Activated CD8-positive, alpha-beta memory T cell treated with anti-CD3 and anti-CD28 coated beads, Interleukin-2, amount 10 ng/mL, durations not matched to agents 7 days and 5 days (primary cell): ENCODE measurements around the gene SLC25A25. TPM values are rescaled to one million over a fixed set of nuclear protein-coding genes. Genes with fewer than 3 reads are reported as not detected.
A peak's percentile ranks its signal among the peaks of the same experiment; 100 is the strongest.
"Not testable (repeated sequence)": the region's sequence is repeated elsewhere in the genome, so short reads cannot be mapped to it uniquely, and the experiment has no call there.

Experiments used
- ATAC-seq: fragments of 150-1000 bp; cut with Tn5 transposase; one replicate; pipeline ENCODE4 v1.10.0; 2021; ENCODE audit warnings: moderate library complexity
- CTCF ChIA-PET: fragments of 350-600 bp; sonication (Branson Sonifier 250); formaldehyde crosslinking; loops from one replicate; lab custom pipeline; 2021; ENCODE audit warnings: antibody characterized with exemption; lab: Charles Lee
- DNase-seq: peaks from one replicate; pipeline ENCODE4 v3.0.0-alpha.2; 2020
- H3K27ac Mint-ChIP-seq: one replicate; pipeline ENCODE4 v1.8.0; 2021; ENCODE audit warnings: mild to moderate bottlenecking, mixed read lengths
- H3K27me3 Mint-ChIP-seq: one replicate; pipeline ENCODE4 v1.8.0; 2021; ENCODE audit warnings: mixed read lengths
- H3K36me3 Mint-ChIP-seq: one replicate; pipeline ENCODE4 v1.8.0; 2021; ENCODE audit warnings: mild to moderate bottlenecking, mixed read lengths
- H3K4me1 Mint-ChIP-seq: one replicate; pipeline ENCODE4 v1.8.0; 2021; ENCODE audit warnings: mixed read lengths
- H3K4me3 Mint-ChIP-seq: one replicate; pipeline ENCODE4 v1.8.0; 2021; ENCODE audit warnings: mild to moderate bottlenecking, moderate library complexity, mixed read lengths
- H3K9me3 Mint-ChIP-seq: one replicate; pipeline ENCODE4 v1.8.0; 2022; ENCODE audit warnings: low read depth, mixed read lengths
- total RNA-seq, 2 experiments: library from RNA; stranded (reverse); gene quantifications; one replicate each; pipeline ENCODE4 v1.2.3, GENCODE V29; 2021

The SLC25A25 gene
- total RNA-seq, 2 experiments from 2014 or later, result 16.5 to 18.1 TPM

- CTCF ChIA-PET, result interaction anchor here (0.6 to 3.4 kb wide), 11 partner anchors 10 to 150 kb away, joined by 3 to 18 read pairs (median 4); partner anchors contain the start of gene ST6GALNAC4
- Mint-ChIP-seq H3K4me1 (peaks cover 41% of the 10 kb centered on the region), H3K9me3 (no peaks in the 10 kb centered on the region), H3K27ac (no peak within 1 kb of the TSS), H3K27me3 (no peaks in the 10 kb centered on the region), H3K36me3 (peaks cover 13% of the 10 kb centered on the region), H3K4me3 (no peak within 1 kb of the TSS)
- DNase-seq (peak; percentile 98), ATAC-seq (peak; percentile 76)
These were observed 1.1 kb upstream of the SLC25A25 start, which contains the start of gene NAIF1 for GRCh38 chr9:128066713-128067644. Gene NAIF1 (minus strand): TSS chr9:128067320. CDS start chr9:128067101, 219 bp downstream.

GRCh38 chr9:128068386-128069205 lies 564 bp downstream of the SLC25A25 start:
- H3K9me3 Mint-ChIP-seq, result no peaks in the 10 kb centered on the region
- no peak overlapping the region for H3K4me3 Mint-ChIP-seq
- no peaks in the 10 kb centered on the region for H3K27me3 Mint-ChIP-seq
- CTCF ChIA-PET, result interaction anchor here (1.0 to 3.4 kb wide), 10 partner anchors 10 to 152 kb away, joined by 3 to 18 read pairs (median 4); partner anchors contain the start of gene ST6GALNAC4
- peaks cover 21% of the 10 kb centered on the region for H3K36me3 Mint-ChIP-seq
- H3K4me1 Mint-ChIP-seq, result peaks cover 48% of the 10 kb centered on the region
- ATAC-seq, result peak; percentile 2
- peak; percentile 67 for DNase-seq
- peak overlapping the region; percentile 86 for H3K27ac Mint-ChIP-seq

- H3K27me3 Mint-ChIP-seq, result no peaks in the 10 kb centered on the region
- peaks cover 24% of the 10 kb centered on the region for H3K36me3 Mint-ChIP-seq
- DNase-seq (no peak), ATAC-seq (no peak)
- peak overlapping the region; percentile 96 for H3K27ac Mint-ChIP-seq
- CTCF ChIA-PET, result no interaction called here
- H3K4me3 Mint-ChIP-seq, result peak overlapping the region; percentile 56
- peaks cover 36% of the 10 kb centered on the region for H3K4me1 Mint-ChIP-seq
- no peaks in the 10 kb centered on the region for H3K9me3 Mint-ChIP-seq
These were observed 2.8 kb downstream of the SLC25A25 start for GRCh38 chr9:128070874-128071273.

GRCh38 chr9:128071475-128071874 lies 3.4 kb downstream of the SLC25A25 start:
- H3K27me3 Mint-ChIP-seq, ATAC-seq, H3K9me3 Mint-ChIP-seq, DNase-seq: not testable (repeated sequence)
- peak overlapping the region; percentile 73 for H3K4me3 Mint-ChIP-seq
- CTCF ChIA-PET, result interaction anchor here (0.9 to 2.0 kb wide), 7 partner anchors 12 to 129 kb away, joined by 3 to 13 read pairs (median 3); no protein-coding TSS in a partner anchor
- H3K36me3 Mint-ChIP-seq, result peaks cover 23% of the 10 kb centered on the region
- peaks cover 30% of the 10 kb centered on the region for H3K4me1 Mint-ChIP-seq
- H3K27ac Mint-ChIP-seq, result peak overlapping the region; percentile 96

- Mint-ChIP-seq H3K36me3 (peaks cover 29% of the 10 kb centered on the region), H3K4me3 (peak overlapping the region; percentile 73), H3K27ac (peak overlapping the region; percentile 96), H3K9me3 (no peaks in the 10 kb centered on the region), H3K27me3 (no peaks in the 10 kb centered on the region), H3K4me1 (peaks cover 36% of the 10 kb centered on the region)
- peak; percentile 60 for DNase-seq
- CTCF ChIA-PET, result interaction anchor here (0.9 to 2.4 kb wide), 11 partner anchors 11 to 130 kb away, joined by 3 to 13 read pairs (median 4); no protein-coding TSS in a partner anchor
- ATAC-seq, result no peak
These were observed 4.4 kb downstream of the SLC25A25 start for GRCh38 chr9:128072144-128073021.

GRCh38 chr9:128073253-128073886 lies 5.3 kb downstream of the SLC25A25 start:
- peaks cover 35% of the 10 kb centered on the region for H3K36me3 Mint-ChIP-seq
- CTCF ChIA-PET, result interaction anchor here (1.3 to 2.4 kb wide), 7 partner anchors 12 to 123 kb away, joined by 3 to 13 read pairs (median 6); no protein-coding TSS in a partner anchor
- no peak for DNase-seq
- no peaks in the 10 kb centered on the region for H3K27me3 Mint-ChIP-seq
- H3K4me1 Mint-ChIP-seq, result peaks cover 46% of the 10 kb centered on the region
- no peaks in the 10 kb centered on the region for H3K9me3 Mint-ChIP-seq
- no peak overlapping the region for H3K4me3 Mint-ChIP-seq
- peak overlapping the region; percentile 28 for H3K27ac Mint-ChIP-seq
- no peak for ATAC-seq

GRCh38 chr9:128077847-128078503 lies 9.9 kb downstream of the SLC25A25 start:
- no peaks in the 10 kb centered on the region for H3K27me3 Mint-ChIP-seq
- no peak for DNase-seq
- peak overlapping the region; percentile 65 for H3K27ac Mint-ChIP-seq
- CTCF ChIA-PET, result interaction anchor here (0.6 to 1.8 kb wide), 5 partner anchors 9 to 700 kb away, joined by 3 to 10 read pairs (median 4); partner anchors contain the start of gene SLC25A25
- no peaks in the 10 kb centered on the region for H3K9me3 Mint-ChIP-seq
- no peak overlapping the region for H3K4me3 Mint-ChIP-seq
- peak; percentile 34 for ATAC-seq
- peaks cover 26% of the 10 kb centered on the region for H3K36me3 Mint-ChIP-seq
- peaks cover 44% of the 10 kb centered on the region for H3K4me1 Mint-ChIP-seq

- CTCF ChIA-PET, result interaction anchor here (0.7 to 1.8 kb wide), 7 partner anchors 9 to 136 kb away, joined by 3 to 10 read pairs (median 4); partner anchors contain the start of gene SLC25A25
- no peak overlapping the region for H3K4me3 Mint-ChIP-seq
- peak overlapping the region; percentile 65 for H3K27ac Mint-ChIP-seq
- H3K27me3 Mint-ChIP-seq, result no peaks in the 10 kb centered on the region
- H3K4me1 Mint-ChIP-seq, result peaks cover 42% of the 10 kb centered on the region
- no peak for DNase-seq
- ATAC-seq, result peak; percentile 29
- H3K9me3 Mint-ChIP-seq, result no peaks in the 10 kb centered on the region
- peaks cover 24% of the 10 kb centered on the region for H3K36me3 Mint-ChIP-seq
These were observed 10.7 kb downstream of the SLC25A25 start for GRCh38 chr9:128078504-128079434.

- CTCF ChIA-PET, result interaction anchor here (1.0 to 1.5 kb wide), 3 partner anchors 9 to 56 kb away, joined by 3 read pairs; no protein-coding TSS in a partner anchor
- DNase-seq (no peak), ATAC-seq (no peak)
- H3K27me3 Mint-ChIP-seq, result no peaks in the 10 kb centered on the region
- peaks cover 25% of the 10 kb centered on the region for H3K36me3 Mint-ChIP-seq
- H3K27ac Mint-ChIP-seq, result no peak overlapping the region
- no peaks in the 10 kb centered on the region for H3K9me3 Mint-ChIP-seq
- peaks cover 46% of the 10 kb centered on the region for H3K4me1 Mint-ChIP-seq
- no peak overlapping the region for H3K4me3 Mint-ChIP-seq
These were observed 12.2 kb downstream of the SLC25A25 start for GRCh38 chr9:128080206-128080605.

GRCh38 chr9:128081056-128081455 lies 13.0 kb downstream of the SLC25A25 start:
- Mint-ChIP-seq H3K27me3 (no peaks in the 10 kb centered on the region), H3K27ac (peak overlapping the region; percentile 47), H3K4me3 (no peak overlapping the region), H3K36me3 (peaks cover 31% of the 10 kb centered on the region), H3K4me1 (peaks cover 52% of the 10 kb centered on the region), H3K9me3 (no peaks in the 10 kb centered on the region)
- DNase-seq (no peak), ATAC-seq (no peak)
- CTCF ChIA-PET, result interaction anchor here (1.0 to 1.6 kb wide), 4 partner anchors 8 to 139 kb away, joined by 3 read pairs; no protein-coding TSS in a partner anchor
